Measurements from ENCODE around the gene CDK15.

DNA sequence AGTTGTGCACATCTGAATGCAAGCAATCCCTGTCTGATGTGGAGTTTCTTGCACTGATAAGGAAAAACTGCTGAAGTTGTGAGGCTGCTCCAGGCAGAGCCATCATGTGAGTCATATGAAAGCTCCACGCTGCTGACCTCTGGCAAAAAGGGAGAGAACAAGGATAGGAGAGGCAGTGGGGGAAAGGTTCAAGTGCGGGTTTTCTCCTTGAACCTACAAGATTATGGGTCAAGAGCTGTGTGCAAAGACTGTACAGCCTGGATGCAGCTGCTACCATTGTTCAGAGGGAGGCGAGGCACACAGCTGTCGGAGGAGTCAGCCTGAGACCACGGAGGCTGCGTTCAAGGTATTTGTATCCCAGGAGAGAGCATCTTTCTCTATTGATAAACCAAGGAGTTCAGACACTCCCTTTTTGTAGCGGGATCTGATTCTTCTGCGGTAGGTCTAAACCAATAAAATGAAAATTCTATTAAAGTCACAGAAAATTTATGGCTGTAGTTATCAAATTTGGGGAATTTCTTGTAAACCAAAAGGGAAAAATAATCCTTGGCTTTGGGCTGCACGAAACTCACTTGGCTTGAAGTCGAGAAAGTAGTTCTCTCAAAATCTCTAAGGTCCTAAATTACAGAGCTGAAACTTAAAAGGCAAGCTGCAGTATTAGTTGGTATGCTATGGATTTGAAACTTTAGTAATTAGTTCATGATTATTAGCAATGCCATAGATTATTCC, at the start of gene CDK15:
- TF ChIP-seq, protein P1, sequence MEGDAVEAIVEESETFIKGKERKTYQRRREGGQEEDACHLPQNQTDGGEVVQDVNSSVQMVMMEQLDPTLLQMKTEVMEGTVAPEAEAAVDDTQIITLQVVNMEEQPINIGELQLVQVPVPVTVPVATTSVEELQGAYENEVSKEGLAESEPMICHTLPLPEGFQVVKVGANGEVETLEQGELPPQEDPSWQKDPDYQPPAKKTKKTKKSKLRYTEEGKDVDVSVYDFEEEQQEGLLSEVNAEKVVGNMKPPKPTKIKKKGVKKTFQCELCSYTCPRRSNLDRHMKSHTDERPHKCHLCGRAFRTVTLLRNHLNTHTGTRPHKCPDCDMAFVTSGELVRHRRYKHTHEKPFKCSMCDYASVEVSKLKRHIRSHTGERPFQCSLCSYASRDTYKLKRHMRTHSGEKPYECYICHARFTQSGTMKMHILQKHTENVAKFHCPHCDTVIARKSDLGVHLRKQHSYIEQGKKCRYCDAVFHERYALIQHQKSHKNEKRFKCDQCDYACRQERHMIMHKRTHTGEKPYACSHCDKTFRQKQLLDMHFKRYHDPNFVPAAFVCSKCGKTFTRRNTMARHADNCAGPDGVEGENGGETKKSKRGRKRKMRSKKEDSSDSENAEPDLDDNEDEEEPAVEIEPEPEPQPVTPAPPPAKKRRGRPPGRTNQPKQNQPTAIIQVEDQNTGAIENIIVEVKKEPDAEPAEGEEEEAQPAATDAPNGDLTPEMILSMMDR (IDR thresholded peaks at IDR 0.05) = no peak
- TF ChIP-seq EZH2 (IDR thresholded peaks at IDR 0.05) = no peak

All from neural progenitor cell (in vitro differentiated cells).